DMS53 (cell line): ENCODE data around the gene GPR82.
"Not testable (repeated sequence)": the region's sequence is repeated elsewhere in the genome, so short reads cannot be mapped to it uniquely, and the experiment has no call there.

ENCODE experiments used
- DNase-seq: peaks from one replicate; lab custom pipeline; 2025; lab: John Stamatoyannopoulos, UW

Gene GPR82

GRCh38 chrX:41718481-41719235, 5.3 kb upstream of the GPR82 start:
- no peak for DNase-seq

- not testable (repeated sequence) for DNase-seq
Measured at GRCh38 chrX:41719610-41720009, 4.4 kb upstream of the GPR82 start.

DNA sequence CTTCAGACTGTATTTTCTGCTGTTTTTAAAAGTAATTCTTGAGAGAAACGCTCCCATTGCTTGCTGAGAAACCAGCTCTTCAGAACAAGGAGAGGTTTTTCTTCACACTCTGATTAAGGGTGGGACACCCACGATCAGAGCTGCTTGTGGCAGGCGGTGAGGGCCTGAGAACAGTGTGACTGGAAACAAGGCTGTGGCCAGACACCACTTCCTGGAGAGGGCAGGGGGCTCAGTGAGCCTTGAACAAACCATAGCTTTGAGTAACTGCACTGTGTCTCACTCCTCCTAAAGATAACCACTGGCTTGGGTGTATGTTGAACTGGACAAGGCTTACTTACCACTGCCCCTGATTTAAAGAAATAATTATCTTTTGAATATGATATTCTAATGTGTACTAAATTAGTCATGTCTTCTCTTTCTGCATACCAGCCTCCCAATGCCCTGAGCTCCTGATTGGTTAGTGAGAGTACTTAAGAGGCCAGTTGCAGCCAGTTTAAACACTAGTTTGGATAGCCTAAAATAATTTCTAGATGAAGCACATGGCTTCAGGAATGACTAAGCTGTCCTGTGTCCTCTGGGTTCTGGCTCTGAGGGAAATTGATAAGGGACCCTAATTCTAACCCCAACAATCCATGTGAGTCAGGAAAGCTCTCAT, 3.7 kb upstream of the GPR82 start:
- no peak for DNase-seq

GRCh38 chrX:41721590-41721989, 2.4 kb upstream of the GPR82 start:
- no peak for DNase-seq

DNA sequence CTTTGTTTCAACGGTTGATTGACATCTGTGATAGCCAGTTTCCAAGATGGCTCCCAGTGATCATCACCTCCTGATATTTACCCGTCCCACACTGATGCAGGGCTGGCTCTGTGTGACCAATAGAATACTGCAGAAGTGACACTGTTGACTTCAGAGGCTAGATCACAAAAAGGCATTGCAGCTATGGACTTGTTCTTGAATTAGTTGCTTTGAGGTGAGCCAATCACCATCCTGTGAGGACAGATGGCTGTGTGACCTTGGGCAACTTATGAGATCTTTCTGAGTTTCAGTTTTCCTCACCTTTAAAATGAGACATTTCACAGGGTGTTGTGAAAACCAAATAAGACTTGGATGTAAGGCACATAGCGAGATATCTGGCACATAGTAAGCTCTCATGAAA, 1.8 kb upstream of the GPR82 start:
- no peak for DNase-seq

DNA sequence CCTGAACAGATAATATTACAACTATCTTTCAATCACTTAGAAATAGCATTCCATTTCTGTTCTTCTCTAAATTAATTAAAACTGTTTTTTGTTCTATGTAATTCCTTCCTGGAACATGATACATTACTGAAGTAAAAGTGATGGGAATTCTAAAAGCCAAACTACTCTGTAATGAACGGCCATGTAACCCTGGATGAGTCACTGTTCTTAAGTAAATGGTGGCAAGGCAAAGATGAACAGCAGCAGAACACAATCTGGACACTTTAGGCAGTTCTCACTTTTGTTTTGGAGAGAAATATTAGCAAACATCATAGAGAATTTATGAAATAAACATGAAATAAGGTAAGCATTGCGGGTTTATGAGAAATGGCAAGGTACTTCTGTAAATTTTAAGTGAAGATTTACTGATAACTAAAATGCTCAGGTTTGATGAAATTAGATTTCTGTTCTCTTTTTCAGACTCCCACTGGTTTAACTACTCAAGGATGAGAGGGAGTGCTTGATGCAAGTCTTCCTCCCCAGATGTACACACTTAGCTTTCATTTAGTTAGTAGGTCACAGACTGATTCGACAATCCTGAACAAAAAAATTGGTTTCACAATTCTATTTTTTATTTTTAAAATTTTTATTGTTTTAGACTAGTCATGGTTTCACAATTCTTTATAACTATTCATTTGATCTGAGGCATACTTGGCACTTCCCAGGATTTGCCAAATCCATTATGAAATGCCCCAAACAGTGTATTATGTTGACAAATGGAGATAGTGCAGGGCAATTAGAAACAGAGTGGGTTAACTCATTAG, 964 bp upstream of the GPR82 start:
- peak; percentile 4 for DNase-seq

GRCh38 chrX:41728125-41728524, 4.1 kb downstream of the GPR82 start:
- DNase-seq = no peak

GRCh38 chrX:41730081-41730480, 6.1 kb downstream of the GPR82 start:
- DNase-seq = no peak

DNA sequence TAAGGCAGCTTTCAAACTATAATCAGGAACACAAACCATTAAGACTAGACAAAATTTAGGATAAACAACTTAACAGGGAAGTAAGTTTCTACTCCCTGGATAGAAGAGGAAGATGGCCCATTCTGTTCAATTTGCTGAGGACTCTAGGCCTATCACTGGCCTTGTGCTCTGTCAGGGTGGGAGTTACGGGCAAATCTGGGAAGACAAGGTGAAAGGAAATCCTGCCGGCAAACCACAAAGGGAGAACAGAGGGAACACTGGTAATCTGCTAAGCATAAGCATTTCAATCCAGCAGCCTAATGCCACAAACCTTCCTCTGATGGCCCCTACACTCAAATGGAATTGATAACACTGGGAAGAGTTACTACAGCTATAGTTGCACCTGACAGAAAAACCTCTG, 8.3 kb downstream of the GPR82 start:
- DNase-seq = no peak

DNA sequence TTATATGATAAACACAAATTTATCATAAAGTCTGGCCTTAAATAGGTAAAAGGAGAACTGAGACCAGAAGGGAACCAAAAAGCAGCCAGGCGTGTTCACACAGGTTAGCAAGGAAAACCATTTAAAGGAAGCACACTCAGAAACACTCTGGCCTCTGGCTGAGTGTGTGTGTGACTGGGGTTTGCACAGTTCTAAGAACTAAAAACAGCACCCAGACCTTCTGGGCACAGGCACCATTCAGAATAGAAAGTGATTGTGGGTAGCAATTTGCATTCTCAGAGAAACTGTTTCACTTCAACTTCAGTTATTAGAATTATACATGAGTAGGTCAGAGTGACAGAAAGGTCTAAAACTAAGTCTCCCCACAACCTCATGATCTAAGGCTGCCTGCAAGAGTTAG, 10.0 kb downstream of the GPR82 start:
- no peak for DNase-seq

DNA sequence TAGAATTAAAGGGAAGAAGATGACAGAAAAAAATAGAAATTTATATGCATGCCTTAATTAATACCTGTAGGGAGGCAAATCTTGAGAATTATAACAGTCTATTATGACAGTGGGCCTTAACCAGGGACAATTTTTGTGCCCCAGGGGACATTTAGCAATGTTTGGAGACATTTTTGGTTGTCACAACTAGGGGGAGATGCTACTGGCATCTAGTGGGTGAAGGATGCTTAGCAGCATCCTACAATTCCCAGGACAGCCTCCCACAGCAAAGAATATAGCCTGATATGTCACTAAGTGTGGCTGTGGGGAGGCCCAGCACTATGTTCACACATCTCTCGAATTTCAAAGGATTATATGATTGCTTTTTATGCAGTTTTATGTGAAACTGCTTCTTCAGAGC, 10.5 kb downstream of the GPR82 start:
- peak; percentile 37 for DNase-seq

DNA sequence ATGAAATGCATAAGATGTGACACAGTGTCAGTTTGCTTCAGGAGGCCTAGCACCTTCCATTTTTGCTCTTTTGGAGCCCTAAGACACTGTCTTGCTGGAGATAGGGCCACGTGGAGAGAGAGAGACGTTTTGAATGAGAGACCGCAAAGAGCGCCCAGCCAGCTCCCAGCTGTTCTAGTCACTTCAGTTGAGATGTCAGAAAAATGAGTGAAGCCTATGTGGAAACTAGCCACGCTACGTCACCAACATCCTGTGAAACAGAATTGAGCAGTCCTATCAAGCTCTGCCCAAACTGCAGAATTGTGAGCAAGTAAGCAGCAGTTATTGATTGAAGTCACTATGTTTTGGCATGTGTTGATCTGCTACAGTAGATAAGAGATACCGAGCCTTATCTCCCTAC, 13.1 kb downstream of the GPR82 start:
- no peak for DNase-seq

DNA sequence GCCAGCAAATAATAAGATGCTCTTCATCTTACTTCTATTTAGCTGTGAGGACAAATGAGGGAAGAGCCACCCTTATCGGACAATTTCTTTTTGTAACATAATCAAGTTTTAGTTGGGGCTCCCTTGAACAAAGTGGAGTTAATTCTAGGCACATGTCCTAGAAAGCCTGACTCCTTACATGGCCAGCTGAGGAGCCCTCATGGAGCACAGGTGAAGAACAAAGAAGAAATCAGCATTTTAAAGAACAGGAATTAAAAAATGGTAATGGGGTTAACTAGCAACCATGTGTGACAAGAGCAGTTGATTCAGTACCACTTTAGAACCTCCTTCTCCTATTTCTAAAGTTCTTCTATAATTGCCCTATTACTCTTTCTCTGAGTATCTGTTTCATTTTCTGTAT, 15.9 kb downstream of the GPR82 start:
- DNase-seq = no peak

- no peak for DNase-seq
Measured at GRCh38 chrX:41750716-41751115, 26.7 kb downstream of the GPR82 start.

DNA sequence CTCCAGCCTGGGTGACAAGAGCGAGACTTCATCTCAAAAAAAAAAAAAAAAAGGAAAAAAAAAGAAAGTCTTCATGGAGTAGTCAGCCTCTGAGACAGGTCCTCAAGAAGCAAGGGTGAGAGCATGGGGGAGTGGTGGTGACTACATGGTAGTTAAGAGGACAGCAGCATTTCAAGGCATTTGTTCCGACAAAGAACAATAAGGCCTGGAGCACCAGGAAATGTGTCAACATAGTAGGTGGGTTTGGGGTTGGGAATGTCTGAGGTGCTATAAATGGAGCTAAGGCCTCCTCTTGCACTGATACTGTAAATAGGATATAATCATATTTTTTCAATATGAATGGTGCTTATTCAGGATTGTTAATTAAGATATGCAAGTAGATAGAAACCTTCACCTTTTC, 34.4 kb downstream of the GPR82 start:
- no peak for DNase-seq

GRCh38 chrX:41759817-41760216, 35.8 kb downstream of the GPR82 start:
- peak; percentile 34 for DNase-seq

GRCh38 chrX:41761169-41761568, 37.2 kb downstream of the GPR82 start:
- peak; percentile 38 for DNase-seq

DNA sequence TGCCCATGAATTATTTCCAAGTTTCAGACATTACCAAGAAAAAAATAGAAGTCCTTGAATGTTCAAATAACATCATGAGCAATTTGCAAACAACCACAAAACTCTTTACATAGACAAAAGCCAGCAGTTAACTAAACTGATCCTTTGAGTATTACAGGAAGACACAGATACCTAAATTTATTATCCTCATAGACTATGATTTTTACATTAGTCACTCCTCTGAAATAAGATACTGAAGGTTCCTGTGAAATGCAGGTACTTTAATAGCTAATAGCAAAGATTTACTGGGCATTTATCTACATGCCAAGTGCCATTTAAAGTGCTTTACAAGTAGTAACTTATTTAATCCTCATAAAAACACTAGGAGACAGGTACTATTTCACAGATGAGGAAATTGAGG, 37.7 kb downstream of the GPR82 start:
- DNase-seq = no peak

DNA sequence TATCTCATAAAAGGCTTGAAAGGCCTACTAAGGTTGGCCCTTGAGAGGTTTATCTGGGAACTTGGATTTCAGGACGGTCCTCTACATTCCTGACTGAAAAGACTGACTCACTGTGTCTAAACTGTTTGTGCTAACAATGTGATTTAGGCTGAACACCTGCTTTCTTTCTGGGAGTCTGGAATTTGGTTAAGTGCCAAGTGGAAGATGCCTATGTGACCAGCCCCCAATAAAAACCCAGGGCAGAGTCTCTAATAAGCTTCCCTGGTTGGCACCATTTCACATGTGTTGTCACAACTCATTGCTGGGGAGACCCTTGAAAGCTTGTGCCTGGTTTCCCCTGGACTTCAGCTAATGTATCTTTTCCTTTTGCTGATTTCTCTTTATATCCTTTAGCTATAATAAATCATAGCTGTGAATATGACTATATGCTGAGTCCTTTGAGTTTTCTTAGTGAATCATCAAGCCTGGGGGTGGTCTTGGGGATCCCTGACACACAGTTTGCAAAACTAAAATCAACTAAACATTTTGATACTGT, 55.1 kb downstream of the GPR82 start:
- DNase-seq = peak; percentile 57
